ENCODE measurements around the gene RPS6KA2.
"Not testable (repeated sequence)": the region's sequence is repeated elsewhere in the genome, so short reads cannot be mapped to it uniquely, and the experiment has no call there.

RPS6KA2 gene

GRCh38 chr6:166365806-166366205, 261.2 kb downstream of the RPS6KA2 start:
- no peak for DNase-seq (ENCODE audit: extremely low read depth, insufficient read length)
- no peak overlapping the region for H3K4me3 ChIP-seq (replicated peaks; ENCODE audit: low read depth, low read length)
- H3K27me3 ChIP-seq (replicated peaks; ENCODE audit: control insufficient read depth, insufficient read depth, low read length), result no peaks in the 10 kb centered on the region
- TF ChIP-seq CTCF (IDR thresholded peaks at IDR 0.05; ENCODE audit: insufficient read depth, low read length, poor library complexity, severe bottlenecking), result no peak
- H3K36me3 ChIP-seq (ENCODE audit: control insufficient read depth, insufficient read depth, low read length), result peaks cover 14% of the 10 kb centered on the region

- Histone ChIP-seq H3K4me3 (replicated peaks; ENCODE audit: low read depth, low read length) (no peak overlapping the region), H3K27me3 (replicated peaks; ENCODE audit: control insufficient read depth, insufficient read depth, low read length) (no peaks in the 10 kb centered on the region), H3K36me3 (ENCODE audit: control insufficient read depth, insufficient read depth, low read length) (peaks cover 14% of the 10 kb centered on the region)
- no peak for TF ChIP-seq CTCF (IDR thresholded peaks at IDR 0.05; ENCODE audit: insufficient read depth, low read length, poor library complexity, severe bottlenecking)
- DNase-seq (ENCODE audit: extremely low read depth, insufficient read length), result no peak
Measured at GRCh38 chr6:166365221-166365620, 261.8 kb downstream of the RPS6KA2 start.

GRCh38 chr6:166364456-166364855, 262.6 kb downstream of the RPS6KA2 start:
- no peak overlapping the region for H3K4me3 ChIP-seq (replicated peaks; ENCODE audit: low read depth, low read length)
- no peaks in the 10 kb centered on the region for H3K27me3 ChIP-seq (replicated peaks; ENCODE audit: control insufficient read depth, insufficient read depth, low read length)
- TF ChIP-seq CTCF (IDR thresholded peaks at IDR 0.05; ENCODE audit: insufficient read depth, low read length, poor library complexity, severe bottlenecking), result no peak
- no peak for DNase-seq (ENCODE audit: extremely low read depth, insufficient read length)
- peaks cover 13% of the 10 kb centered on the region for H3K36me3 ChIP-seq (ENCODE audit: control insufficient read depth, insufficient read depth, low read length)

GRCh38 chr6:166362427-166362826, 264.6 kb downstream of the RPS6KA2 start:
- H3K4me3 ChIP-seq (replicated peaks; ENCODE audit: low read depth, low read length); H3K27me3 ChIP-seq (replicated peaks; ENCODE audit: control insufficient read depth, insufficient read depth, low read length); DNase-seq (ENCODE audit: extremely low read depth, insufficient read length): not testable (repeated sequence)
- H3K36me3 ChIP-seq (ENCODE audit: control insufficient read depth, insufficient read depth, low read length), result peaks cover 13% of the 10 kb centered on the region

GRCh38 chr6:166361077-166361429, 266.0 kb downstream of the RPS6KA2 start:
- no peak for TF ChIP-seq CTCF (IDR thresholded peaks at IDR 0.05; ENCODE audit: insufficient read depth, low read length, poor library complexity, severe bottlenecking)
- Histone ChIP-seq H3K36me3 (ENCODE audit: control insufficient read depth, insufficient read depth, low read length) (peaks cover 13% of the 10 kb centered on the region), H3K27me3 (replicated peaks; ENCODE audit: control insufficient read depth, insufficient read depth, low read length) (no peaks in the 10 kb centered on the region), H3K4me3 (replicated peaks; ENCODE audit: low read depth, low read length) (no peak overlapping the region)
- DNase-seq (ENCODE audit: extremely low read depth, insufficient read length), result no peak

GRCh38 chr6:166360243-166361076, 266.6 kb downstream of the RPS6KA2 start:
- peaks cover 12% of the 10 kb centered on the region for H3K36me3 ChIP-seq (ENCODE audit: control insufficient read depth, insufficient read depth, low read length)

More at GRCh38 chr6:166360243-166361076, 266.6 kb downstream of the RPS6KA2 start:
- Histone ChIP-seq H3K27me3 (replicated peaks; ENCODE audit: control insufficient read depth, insufficient read depth, low read length) (no peaks in the 10 kb centered on the region), H3K4me3 (replicated peaks; ENCODE audit: low read depth, low read length) (no peak overlapping the region)
- TF ChIP-seq CTCF (IDR thresholded peaks at IDR 0.05; ENCODE audit: insufficient read depth, low read length, poor library complexity, severe bottlenecking), result no peak
- DNase-seq (ENCODE audit: extremely low read depth, insufficient read length), result no peak
